A549 treated with CORT108297 at 1 μM for 4 hours (cell line): ENCODE data around the gene ELANE. TPM values are rescaled to one million over a fixed set of nuclear protein-coding genes. Genes with fewer than 3 reads are reported as not detected.

ENCODE experiments used
- total RNA-seq: library from RNA; stranded (reverse); fragments of 200-300 nt; extraction: Qiagen RNA extraction; gene quantifications from 5 replicates; pipeline ENCODE4 v1.2.3, GENCODE V29; 2022

Gene ELANE
- 0.12 TPM in 1 of 5 replicates, not detected in the others for total RNA-seq

GRCh38 chr19:852136-853013 lies at the start of gene ELANE:
Gene ELANE, plus strand, starts transcription at chr19:852303. Its CDS starts 26 bp downstream, at chr19:852329.

GRCh38 chr19:821825-822503 lies 30.1 kb upstream of the ELANE start, which contains the start of gene PLPPR3:
Gene PLPPR3, minus strand, starts transcription at chr19:821955. Its CDS starts 396 bp downstream, at chr19:821559.

GRCh38 chr19:827710-828321 lies 24.3 kb upstream of the ELANE start, which contains the start of gene AZU1:
Gene AZU1, plus strand, starts transcription at chr19:827837. Its CDS starts 10 bp downstream, at chr19:827847.

GRCh38 chr19:840519-841206 lies 11.4 kb upstream of the ELANE start, which contains the start of gene PRTN3:
Gene PRTN3, plus strand, starts transcription at chr19:840999. Its CDS starts 10 bp downstream, at chr19:841009.

GRCh38 chr19:858868-859843 lies 7.1 kb downstream of the ELANE start, which contains the start of gene CFD:
Gene CFD, plus strand, starts transcription at chr19:859664. Its CDS starts 26 bp downstream, at chr19:859690.

GRCh38 chr19:892894-893689 lies 41.0 kb downstream of the ELANE start, which contains the start of the genes MED16 and RNU6-9:
Gene MED16, minus strand, starts transcription at chr19:893187. Its CDS starts 2,056 bp downstream, at chr19:891131.
Gene RNU6-9, plus strand, starts transcription at chr19:893484.

Other genes starting within 250 kb of the ELANE start
- gene POLRMT, start 218.8 kb upstream of the ELANE start, total RNA-seq = 68.3 to 100 TPM (median 97.9 TPM) in 5 replicates
- 0.22 to 1.2 TPM (median 0.76 TPM) in 5 replicates for gene FGF22, start 212.4 kb upstream of the ELANE start, total RNA-seq
- gene RNF126, start 189.1 kb upstream of the ELANE start, total RNA-seq = 45.1 to 75.9 TPM (median 71.8 TPM) in 5 replicates
- gene FSTL3, start 175.9 kb upstream of the ELANE start, total RNA-seq = 153 to 212 TPM (median 193 TPM) in 5 replicates
- 0.13 TPM in 1 of 5 replicates, not detected in the others for gene PRSS57, start 156.9 kb upstream of the ELANE start, total RNA-seq
- 11.5 to 17.8 TPM (median 15.2 TPM) in 5 replicates for gene PALM, start 143.4 kb upstream of the ELANE start, total RNA-seq
- gene MISP, start 101.2 kb upstream of the ELANE start, total RNA-seq = 76.4 to 104 TPM (median 97.4 TPM) in 5 replicates
- gene PTBP1, start 54.9 kb upstream of the ELANE start, total RNA-seq = 212 to 223 TPM (median 220 TPM) in 5 replicates
- 3.6 to 5.1 TPM (median 4.5 TPM) in 5 replicates for gene PLPPR3, start 30.3 kb upstream of the ELANE start, total RNA-seq
- 0.21 to 0.54 TPM (median 0.25 TPM) in 5 replicates for gene AZU1, start 24.5 kb upstream of the ELANE start, total RNA-seq
- gene PRTN3, start 11.3 kb upstream of the ELANE start, total RNA-seq = 0.27 to 0.56 TPM (median 0.34 TPM) in 5 replicates
- gene CFD, start 7.4 kb downstream of the ELANE start, total RNA-seq = 8.5 to 24.7 TPM (median 24.1 TPM) in 5 replicates
- gene MED16, start 40.9 kb downstream of the ELANE start, total RNA-seq = 11.3 to 22.3 TPM (median 21.5 TPM) in 5 replicates
- gene RNU6-9, start 41.2 kb downstream of the ELANE start, total RNA-seq = not detected in 5 replicates
- gene R3HDM4, start 60.9 kb downstream of the ELANE start, total RNA-seq = 25.4 to 43.0 TPM (median 40.9 TPM) in 5 replicates
- 0.14 to 0.82 TPM (median 0.52 TPM) in 5 replicates for gene KISS1R, start 65.0 kb downstream of the ELANE start, total RNA-seq
- 5.1 to 6.6 TPM (median 6.1 TPM) in 5 replicates for gene ARID3A, start 73.7 kb downstream of the ELANE start, total RNA-seq
- 41.6 to 74.7 TPM (median 68.5 TPM) in 5 replicates for gene WDR18, start 132.0 kb downstream of the ELANE start, total RNA-seq
- 1.5 to 3.4 TPM (median 2.6 TPM) in 5 replicates for gene GRIN3B, start 148.1 kb downstream of the ELANE start, total RNA-seq
- 64.9 to 127 TPM (median 121 TPM) in 5 replicates for gene TMEM259, start 168.8 kb downstream of the ELANE start, total RNA-seq
- not detected in 5 replicates for gene RNU6-2, start 169.2 kb downstream of the ELANE start, total RNA-seq
- 49.8 to 59.3 TPM (median 58.6 TPM) in 5 replicates for gene CNN2, start 174.3 kb downstream of the ELANE start, total RNA-seq
- 7.2 to 11.6 TPM (median 10.6 TPM) in 5 replicates for gene ABCA7, start 187.8 kb downstream of the ELANE start, total RNA-seq
- gene ARHGAP45, start 214.9 kb downstream of the ELANE start, total RNA-seq = 1.7 to 2.7 TPM (median 2.6 TPM) in 5 replicates
- 187 to 252 TPM (median 237 TPM) in 5 replicates for gene POLR2E, start 243.1 kb downstream of the ELANE start, total RNA-seq